NCI-H748 treated with DMSO at 0.1 percent for 48 hours (cell line): ENCODE data around the gene SLC17A2.

Source experiments
- DNase-seq: peaks from one replicate; lab custom pipeline; 2025; lab: John Stamatoyannopoulos, UW

SLC17A2 gene

DNA sequence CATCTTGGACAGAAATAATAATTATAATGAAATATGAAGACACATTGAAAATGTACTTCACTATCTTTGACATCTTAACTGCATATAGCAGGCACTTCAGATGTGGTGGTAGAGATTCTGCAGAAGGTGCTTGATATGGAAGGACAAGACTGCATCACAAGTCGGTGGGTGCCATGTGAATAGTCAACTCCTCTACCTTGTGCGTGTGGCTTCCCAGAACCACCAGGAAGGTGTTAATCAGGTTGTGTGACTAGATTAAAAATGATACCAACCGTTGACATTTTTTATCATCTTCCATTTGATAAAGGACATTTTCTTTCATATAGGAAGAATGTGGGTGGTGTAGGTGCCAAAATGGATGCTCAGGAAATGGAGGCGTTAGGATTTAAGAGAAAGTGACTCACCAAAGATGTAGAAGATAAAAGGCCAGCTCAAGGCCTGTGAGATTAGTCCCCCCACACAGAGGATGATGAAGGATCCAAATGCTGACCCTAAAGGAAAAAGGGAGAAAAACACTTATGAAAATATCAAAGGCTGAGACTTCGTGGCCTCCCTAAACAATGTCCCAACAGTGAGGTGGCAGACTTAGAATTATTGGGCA, 12.3 kb downstream of the SLC17A2 start:
- no peak for DNase-seq

DNA sequence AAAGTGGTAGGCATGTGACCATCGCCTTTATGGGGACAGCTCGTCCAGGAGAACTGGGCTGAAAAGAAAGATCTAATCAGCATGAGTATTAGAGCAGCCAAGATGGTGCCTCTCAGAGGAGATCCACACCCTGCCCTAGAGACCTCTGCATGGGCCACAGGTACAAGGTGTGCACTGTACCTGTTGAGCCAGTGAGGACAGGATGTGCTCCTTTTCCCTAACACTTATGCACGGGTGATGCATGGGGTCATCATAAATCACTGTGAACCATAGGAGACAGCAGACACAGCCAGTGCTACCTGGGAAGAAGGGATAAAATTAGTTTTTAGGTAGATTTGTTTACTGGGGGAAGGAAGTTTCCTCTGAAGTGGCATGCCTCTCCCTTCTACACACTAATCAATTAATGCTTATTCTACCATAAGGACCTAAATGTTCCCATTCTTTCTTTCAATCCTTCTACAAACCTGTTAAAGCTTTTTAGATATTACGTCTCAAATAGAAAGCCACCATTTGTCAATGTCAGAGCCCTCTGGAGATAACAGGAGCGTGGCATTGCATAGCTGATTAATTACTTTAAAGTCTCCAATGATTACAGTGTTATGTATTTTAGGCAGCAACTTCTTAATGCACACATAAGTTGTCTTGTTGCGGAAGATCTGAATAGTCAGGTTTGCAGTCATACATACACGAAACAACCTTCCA, 13.6 kb downstream of the SLC17A2 start:
- no peak for DNase-seq

DNA sequence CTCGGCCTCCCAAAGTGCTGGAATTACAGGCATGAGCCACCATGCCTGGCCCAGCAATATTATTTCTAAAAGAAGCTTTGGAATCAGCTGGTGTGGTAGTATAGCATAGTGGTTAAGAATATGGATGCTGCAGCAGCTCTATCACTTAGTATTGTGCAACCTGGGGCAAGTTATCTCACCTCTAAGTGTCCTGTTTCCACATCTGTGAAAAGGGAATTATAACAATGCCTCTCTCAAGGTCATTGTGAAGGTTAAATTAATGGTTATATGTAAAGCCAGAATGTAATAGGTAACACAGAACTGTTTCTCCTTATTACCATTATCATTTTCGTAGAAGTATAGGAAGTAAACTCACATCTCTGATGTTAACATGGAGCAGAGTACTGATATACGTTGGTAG, 14.2 kb downstream of the SLC17A2 start:
- no peak for DNase-seq

DNA sequence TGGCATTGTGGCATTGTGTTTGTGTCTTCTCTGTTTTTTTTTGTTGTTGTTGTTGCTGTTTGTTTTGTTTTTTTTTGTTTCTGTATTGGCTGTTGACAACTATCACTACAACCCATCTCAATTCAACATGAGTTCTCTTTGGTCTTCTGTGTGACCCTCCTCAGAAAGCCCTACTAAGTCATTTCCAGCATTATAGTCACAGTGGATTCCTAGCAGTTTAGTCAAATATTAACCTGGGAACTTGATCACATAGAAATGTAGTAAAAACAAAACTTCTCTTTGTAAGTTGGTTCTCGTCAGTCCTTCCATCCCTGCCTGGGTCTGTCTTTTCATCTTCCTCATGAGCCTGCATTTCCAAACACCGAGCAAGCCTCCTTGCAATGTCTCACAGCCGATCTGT, 16.8 kb downstream of the SLC17A2 start:
- DNase-seq, result no peak

DNA sequence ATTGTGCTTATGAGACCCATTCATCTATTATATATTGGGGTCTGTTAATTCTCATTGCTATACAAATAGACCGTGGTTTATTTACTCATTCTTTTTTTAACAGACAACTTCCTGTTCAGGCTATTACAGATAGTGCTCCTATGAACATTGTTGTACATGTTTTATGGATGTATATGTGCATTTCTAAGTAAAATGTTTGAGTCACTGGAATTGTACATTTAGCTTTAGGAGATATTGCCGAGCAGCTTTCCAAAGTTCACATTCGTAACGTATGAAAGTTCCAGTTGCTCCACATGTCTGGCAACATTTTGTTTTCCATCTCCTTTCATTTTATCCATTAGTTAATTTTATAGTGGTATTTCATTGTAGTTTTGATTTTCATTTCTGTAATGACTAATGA, 19.1 kb downstream of the SLC17A2 start:
- no peak for DNase-seq

DNA sequence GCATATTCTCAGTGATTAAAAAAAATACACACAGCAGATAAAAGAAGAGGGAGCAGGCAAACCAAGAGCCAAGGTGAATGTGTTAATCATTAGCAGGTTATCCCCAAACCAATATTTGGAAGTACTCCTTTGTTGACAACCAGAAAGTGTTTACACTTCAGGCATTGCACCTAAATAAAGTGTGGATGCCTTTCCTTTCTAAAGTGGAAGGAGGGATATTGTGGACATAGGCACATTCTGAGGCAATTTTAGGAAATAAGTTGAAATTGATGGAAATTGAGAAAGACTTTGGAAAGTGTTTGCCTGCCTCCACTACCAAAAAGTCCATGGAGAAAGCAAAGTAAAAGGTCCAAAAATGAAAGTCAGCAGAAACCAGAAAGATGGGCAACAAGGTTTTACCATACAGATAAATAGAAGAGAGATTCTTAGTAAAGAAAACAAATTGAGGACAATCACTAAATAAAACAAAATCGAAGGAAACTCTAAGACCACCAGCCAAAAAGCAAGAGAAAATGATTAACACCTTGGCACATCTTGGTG, 22.9 kb downstream of the SLC17A2 start:
- no peak for DNase-seq

DNA sequence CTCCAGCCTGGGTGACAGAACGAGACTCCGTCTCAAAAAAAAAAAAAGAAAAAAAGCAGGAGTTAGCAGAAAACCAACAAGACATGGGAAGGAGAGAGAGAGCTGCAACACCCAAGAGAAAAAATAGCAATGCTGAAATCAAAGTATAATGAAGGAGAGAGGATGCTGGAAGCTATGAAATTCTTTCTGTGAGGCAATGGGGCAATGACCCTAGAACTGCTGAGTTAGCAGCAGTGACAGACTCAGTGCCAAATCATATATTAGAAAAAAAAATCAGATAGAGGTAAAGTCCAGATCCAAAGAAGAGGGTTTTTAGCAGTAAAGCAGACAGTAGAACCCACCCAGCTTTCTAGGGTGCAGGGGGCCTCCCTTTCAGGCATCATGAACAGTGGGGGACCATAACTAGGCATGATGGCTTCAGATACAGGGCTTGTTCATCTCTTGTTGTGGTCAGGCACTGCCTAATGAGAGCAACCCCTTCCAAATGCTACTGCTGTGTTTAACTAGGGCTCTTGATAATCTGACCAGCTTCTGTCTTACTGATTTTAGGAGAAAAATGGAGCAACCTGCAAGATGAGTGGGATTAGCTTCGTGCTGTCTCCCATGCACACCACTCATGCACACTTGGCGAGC, 26.9 kb downstream of the SLC17A2 start:
- DNase-seq, result no peak

DNA sequence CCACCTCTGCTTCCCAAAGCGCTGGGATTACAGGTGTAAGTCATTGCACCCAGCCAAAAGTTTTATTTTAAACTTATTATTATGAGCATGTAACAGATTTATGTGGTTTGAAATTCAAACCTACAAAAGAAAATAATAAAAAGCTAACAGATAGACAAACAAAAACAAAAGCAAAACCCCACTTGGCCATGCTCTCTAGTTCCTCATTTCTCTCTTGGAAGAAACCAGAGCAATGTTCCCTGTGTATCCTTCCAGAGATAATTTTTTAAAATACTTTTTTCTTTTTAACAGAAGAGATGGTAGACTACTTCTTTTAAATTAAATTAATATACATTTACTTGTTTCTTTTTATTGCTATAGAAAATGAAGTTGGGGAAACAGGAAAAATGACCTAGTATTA, 28.4 kb downstream of the SLC17A2 start:
- no peak for DNase-seq

DNA sequence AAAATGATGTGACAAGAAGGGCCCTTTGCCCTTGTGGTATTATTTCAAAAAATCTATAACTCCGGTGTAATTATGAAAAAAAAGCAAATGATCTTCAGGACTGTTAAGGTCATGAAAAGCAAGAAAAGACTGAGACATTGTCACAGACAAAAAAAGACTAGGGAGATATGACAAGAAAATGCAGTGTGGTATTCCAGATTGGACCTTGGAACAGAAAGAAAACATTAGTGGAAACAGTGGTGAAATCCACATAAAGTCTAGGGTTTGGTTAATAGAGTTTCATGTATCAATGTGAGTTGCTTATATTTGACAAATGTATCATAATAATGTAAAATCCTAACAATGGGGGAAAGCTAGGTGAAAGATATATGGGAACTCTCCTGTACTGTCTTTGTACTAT, 29.6 kb downstream of the SLC17A2 start:
- DNase-seq, result no peak

DNA sequence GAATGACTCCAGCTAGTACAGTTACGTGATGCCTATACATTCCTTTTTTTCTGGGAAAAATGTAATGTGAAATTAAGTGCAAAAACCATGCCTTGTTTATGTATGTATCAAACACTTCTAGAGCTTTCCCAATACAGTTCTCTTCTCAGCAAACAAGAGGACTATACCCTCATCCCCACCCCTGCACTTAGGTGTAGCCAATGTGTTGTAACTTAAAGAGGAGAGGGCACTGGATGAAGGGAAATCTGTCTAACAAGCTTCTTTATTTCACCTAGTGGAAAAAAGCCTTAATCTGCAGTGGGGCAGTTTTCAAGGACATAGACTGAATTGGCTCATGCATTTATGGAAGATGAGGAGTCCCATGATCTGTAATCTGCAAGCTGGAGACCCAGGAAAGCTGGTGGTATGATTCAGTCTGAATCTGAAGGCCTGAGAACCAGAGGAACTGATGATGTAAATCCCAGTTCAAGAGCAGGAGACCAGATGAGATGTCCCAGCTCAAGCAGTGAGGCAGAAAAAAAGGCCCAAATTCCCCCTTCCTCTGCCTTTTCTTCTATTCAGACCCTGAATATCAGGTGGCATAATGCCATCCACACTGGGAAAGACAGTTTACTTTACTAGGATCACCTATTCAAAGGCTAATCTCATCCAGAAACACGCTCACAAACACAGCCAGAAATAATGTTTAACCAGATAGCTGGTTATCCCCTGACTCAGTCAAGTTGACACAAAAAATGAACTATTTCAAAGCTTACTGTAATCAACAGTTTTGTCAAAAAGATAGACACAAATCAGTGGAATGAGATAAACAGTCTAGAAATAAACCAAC, 30.7 kb downstream of the SLC17A2 start:
- DNase-seq, result no peak

DNA sequence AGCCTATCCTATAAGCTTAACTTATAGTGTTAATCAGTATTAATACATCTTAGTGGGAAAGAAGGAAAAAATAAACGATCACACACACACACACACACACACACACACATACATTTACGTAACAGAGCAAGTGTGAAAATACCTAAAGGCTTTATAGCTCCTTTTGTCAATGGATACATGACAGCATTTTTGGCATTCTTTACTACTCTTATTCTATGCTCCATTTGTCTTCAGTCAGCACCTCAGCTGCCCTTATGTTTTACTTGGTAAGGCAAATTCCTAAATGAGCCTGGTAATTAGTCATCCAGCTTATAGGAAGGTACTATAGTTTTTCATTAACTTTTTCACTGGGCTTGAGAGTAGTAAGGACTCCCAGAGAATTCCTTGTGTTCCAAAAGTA, 31.4 kb downstream of the SLC17A2 start:
- no peak for DNase-seq

DNA sequence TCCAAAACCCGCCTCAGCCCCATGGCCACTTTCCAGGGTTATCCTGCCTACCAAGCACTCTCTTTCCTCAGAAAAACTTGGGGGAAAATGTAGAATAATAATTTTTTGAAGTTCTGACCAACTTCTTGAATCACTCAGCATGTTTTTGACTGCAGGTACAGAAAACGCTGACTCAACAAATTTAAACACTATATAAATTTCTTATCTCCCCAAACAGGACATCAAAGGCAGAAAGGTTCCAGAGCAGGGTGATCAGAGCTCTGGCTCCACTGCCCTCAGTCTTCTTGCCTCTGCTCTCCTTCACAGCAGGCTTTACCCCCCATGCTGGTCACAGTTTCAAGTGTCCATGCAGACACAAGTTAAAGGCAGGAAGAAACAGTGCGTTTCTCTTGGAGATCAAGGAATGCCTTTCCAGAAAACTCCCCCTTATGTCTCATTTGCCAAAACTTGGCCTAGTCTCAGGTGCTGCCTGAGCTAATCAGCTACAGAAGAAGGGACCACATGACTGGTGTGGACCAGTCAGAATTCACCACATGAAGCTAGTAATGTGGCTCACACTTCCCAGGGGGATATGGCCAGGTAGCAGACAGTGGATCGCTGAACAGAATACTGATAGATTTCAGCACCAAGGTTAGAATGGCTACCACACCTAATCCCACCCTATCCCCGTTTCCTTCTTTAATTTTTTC, 32.1 kb downstream of the SLC17A2 start:
- no peak for DNase-seq

DNA sequence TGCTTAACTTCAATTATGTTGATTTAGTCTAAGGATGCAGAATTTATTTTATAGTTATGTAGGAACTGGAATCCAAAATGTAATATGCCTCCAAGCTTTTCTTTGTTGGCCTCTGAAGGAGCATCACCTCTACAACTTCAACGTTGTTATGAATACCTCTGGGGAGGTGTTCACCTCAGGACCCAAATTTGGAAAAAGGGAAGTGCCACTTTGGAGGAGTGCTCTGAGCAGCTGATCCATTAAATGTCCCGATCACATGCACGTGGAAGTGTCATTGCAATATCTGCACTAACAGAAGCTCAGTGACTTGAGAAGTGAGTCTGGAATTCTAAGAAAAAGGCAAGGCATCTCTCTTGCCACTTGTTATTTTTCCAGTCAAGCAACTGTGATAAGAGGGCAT, 34.2 kb downstream of the SLC17A2 start:
- no peak for DNase-seq

DNA sequence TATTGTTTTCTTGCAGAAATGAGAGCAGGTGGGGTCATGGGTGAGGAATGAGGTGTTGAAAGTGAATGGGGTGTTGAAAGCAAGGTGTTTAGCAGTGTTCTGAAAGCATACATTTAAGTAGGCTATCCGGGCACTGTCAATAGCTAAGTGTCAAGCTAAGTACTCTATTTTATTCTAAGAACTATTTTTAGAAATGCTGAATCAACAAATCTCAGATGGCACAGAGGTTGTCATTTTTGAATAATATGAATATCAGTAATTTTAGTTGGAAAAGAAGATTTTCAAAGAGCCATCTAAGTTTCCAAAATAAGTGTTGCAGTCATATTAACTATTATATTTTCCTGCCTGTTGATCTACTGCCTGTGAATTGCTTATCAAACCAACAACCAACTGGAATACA, 34.7 kb downstream of the SLC17A2 start:
- no peak for DNase-seq

DNA sequence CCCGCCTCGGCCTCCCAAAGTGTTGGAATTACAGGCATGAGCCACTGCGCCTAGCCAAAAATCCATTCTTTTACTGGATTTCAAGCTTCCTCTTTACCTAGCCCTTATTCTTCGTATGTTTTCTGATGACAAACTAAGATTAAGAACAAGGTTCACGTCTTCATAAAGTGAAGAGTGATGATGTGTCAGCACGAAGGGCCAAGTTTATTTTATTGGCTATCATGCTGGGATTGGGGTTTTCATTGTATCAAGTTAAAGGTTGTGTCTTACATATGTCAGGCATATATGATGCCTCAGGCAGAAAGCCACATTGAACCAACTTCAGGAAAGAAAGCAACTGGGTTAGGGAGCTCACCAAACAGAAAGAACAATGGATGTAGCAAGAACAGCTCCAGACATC, 36.7 kb downstream of the SLC17A2 start:
- DNase-seq, result no peak

DNA sequence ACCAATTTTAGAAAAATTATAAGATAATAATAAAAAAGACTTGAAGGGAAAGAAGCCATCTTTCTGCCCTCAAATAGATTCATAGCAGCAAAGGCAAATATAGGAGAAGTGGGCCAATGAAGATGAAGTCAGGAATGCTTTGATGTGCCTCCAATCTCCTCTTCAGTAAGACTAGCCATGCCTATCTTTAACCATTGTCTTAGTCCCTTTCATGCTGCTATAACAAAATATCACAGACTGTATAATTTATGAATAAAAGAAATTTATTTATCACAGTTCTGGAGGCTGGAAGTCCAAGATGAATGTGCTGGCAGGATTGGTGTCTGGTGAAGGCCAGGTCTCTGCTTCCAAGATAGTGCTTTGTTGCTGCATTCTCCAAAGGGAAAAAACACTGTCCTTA, 37.6 kb downstream of the SLC17A2 start:
- no peak for DNase-seq

DNA sequence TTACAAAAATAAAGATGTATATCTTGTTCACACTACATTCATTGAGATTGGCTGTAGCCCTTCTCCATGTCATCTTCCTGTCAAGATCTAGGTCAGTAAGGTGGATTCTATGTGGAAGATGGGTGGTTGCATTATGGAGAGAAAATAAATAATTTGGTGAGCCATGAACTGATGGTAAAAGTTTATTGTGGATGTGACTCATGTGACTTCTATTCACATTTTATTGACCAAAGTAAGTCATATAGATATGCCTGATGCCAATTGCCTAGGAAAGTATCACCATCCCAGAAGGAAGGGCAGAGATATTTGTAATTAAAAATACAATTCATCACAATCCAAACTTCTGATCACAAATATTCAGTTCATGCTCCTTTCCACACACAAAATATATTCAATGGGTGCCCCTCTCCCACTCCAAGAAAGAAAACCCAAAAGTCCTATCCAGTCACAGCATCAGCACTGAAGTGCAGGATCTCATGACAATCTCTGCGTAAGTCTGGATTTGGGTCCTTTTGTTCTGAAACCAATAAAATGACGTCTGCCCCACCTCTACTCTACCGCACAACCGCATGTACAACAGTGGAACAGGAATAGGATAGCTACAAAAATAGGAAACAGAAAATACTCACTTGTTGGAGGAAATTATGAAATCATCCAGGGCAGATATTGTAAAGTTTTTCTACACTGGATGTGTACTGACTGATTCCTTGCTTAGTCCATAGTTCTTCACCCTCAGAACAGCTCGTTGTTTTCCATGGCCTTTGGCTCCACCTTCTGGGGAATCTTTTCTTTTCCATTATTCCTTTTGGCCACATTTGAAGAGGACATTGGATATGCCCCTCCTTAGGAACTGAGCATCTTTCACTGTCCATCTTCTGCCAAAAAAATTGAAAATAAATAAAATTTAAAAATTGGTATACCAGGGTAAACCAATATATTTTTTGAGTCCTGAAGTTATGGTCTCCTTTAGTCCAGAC, 40.3 kb downstream of the SLC17A2 start:
- peak; percentile 76 for DNase-seq

DNA sequence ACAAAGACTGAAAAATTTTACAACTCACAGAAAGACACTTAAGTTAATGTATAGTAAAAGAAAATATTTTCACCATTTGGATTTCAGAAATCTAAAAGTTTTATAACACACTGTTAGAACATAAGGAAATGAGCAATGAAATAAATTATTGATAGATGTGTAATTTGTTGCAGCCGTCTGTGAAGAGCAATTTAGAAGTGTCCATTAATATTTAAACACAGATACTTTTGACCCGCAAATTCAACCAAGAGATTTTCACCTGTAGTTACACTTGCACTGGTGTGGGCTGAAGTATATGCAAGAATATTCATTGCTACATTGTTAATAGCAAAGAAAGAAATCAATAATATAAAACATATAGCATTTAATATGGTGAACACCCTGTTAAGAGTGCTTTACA, 41.9 kb downstream of the SLC17A2 start:
- DNase-seq, result no peak

DNA sequence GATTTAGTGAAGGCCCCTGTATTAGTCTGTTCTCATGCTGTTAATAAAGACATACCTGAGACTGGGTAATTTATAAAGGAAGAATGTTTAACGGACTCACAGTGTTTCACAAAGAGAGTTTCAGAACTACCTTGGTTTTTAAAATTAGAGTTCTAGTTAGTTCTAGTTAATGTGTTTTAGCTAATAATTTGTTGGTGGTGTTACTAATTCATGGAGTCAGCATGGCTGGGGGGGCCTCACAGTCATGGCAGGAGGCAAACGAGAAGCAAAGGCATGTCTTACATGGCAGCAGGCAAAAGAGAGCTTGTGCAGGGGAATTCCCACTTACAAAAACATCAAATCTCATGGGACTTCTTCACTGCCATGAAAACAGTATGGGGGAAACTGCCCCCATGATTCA, 44.4 kb downstream of the SLC17A2 start:
- DNase-seq, result no peak

DNA sequence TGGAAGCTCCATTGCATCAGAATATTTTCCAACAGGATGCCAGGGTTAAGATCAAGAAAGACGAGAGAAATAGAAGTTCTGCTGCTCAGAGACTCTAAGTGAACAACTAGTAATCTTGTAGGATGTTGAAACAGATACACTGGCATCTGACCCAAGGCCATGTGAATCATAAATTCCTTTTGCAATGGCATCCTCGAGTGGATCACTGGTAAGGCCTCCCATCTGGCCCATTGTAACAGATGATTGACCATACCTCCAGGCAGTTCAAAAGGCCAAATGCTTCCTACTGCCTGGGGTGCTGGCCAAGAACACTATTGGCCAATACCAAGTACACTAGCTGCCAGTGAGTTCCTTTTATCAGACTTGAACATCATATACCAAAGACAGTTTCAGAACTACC, 46.5 kb downstream of the SLC17A2 start:
- no peak for DNase-seq

DNA sequence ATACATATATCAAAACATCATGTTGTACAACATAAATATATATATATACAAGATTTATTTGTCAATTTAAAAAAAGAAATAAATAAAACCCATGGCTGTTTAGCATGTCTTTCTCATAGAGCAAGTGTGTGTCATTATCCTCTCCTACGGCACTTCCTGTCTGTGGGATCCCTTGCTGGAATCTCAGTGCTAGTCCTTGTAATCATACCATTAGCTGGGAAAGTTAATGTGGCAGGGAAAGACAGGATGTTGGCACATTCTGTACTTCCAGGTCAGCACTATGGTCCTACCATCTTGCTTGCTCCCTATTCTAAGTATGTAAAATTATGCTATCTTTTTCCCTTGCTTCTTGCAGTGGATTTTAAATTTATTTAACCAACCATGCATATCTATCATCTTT, 47.0 kb downstream of the SLC17A2 start:
- no peak for DNase-seq
